Neuronal stem cell (in vitro differentiated cells): Measurements from ENCODE around the gene TMCO4.

Experiments
- DNase-seq: peaks from one replicate; pipeline ENCODE4 v3.0.0-alpha.2; 2013; ENCODE audit warnings: low spot score
- H2AFZ ChIP-seq: one replicate; pipeline ENCODE4 v1.6.1; 2013; ENCODE audit warnings: mild to moderate bottlenecking, low read length, inconsistent platforms
- H2AK5ac ChIP-seq: 2 replicates; pipeline ENCODE4 v1.6.1; 2013; ENCODE audit warnings: low read depth, mild to moderate bottlenecking, inconsistent platforms, low read length, moderate library complexity, mixed read lengths
- H2BK120ac ChIP-seq: 2 replicates; pipeline ENCODE4 v1.6.1; 2013; ENCODE audit warnings: low read depth, mild to moderate bottlenecking, inconsistent platforms, low read length, moderate library complexity, mixed read lengths
- H2BK12ac ChIP-seq: one replicate; pipeline ENCODE4 v1.6.1; 2013; ENCODE audit warnings: low read length, inconsistent platforms
- H2BK15ac ChIP-seq: 2 replicates; pipeline ENCODE4 v1.6.1; 2013; ENCODE audit warnings: mild to moderate bottlenecking, low read length, inconsistent platforms, mixed read lengths
- H2BK5ac ChIP-seq: one replicate; pipeline ENCODE4 v1.6.1; 2013; ENCODE audit warnings: inconsistent platforms, mild to moderate bottlenecking, low read length, moderate library complexity
- H3K14ac ChIP-seq: one replicate; pipeline ENCODE4 v1.6.1; 2013; ENCODE audit warnings: low read length, inconsistent platforms
- H3K18ac ChIP-seq: 2 replicates; pipeline ENCODE4 v1.6.1; 2013; ENCODE audit warnings: low read length, inconsistent platforms
- H3K23ac ChIP-seq: 2 replicates; pipeline ENCODE4 v1.6.1; 2013; ENCODE audit warnings: low read depth, mild to moderate bottlenecking, mixed read lengths, low read length, inconsistent platforms; ENCODE audit not compliant: poor library complexity
- H3K27ac ChIP-seq: replicated peaks from 3 replicates; pipeline ENCODE4 v1.5.1; 2013; ENCODE audit warnings: low read length, inconsistent platforms
- H3K27me3 ChIP-seq, 3 experiments: 2 replicates each; pipeline ENCODE4 v1.6.1; 2013; ENCODE audit warnings: low read length in 3 of 3, mild to moderate bottlenecking in 2 of 3, inconsistent platforms in 1 of 3, low read depth in 1 of 3, mixed read lengths in 1 of 3, moderate library complexity in 1 of 3; ENCODE audit not compliant: control insufficient read depth in 3 of 3, insufficient read depth in 3 of 3
- H3K36me3 ChIP-seq, 2 donors: replicated peaks in 1 of 2; 2 replicates each; pipeline ENCODE4 v1.6.1; 2013; ENCODE audit warnings: low read length in 2 of 2; ENCODE audit not compliant: control insufficient read depth in 2 of 2, insufficient read depth in 2 of 2
- H3K4ac ChIP-seq: 2 replicates; pipeline ENCODE4 v1.6.1; 2013; ENCODE audit warnings: inconsistent platforms, mild to moderate bottlenecking, low read length, moderate library complexity
- H3K4me1 ChIP-seq, 2 donors: 1 replicate in 1 of 2; 2 replicates in 1 of 2; pipeline ENCODE4 v1.6.1; 2013; ENCODE audit warnings: low read length in 2 of 2, low read depth in 1 of 2; ENCODE audit not compliant: control insufficient read depth in 2 of 2, insufficient read depth in 1 of 2
- H3K4me2 ChIP-seq: one replicate; pipeline ENCODE4 v1.6.1; 2013; ENCODE audit warnings: mild to moderate bottlenecking, low read length, inconsistent platforms; ENCODE audit not compliant: insufficient read depth, poor library complexity, severe bottlenecking
- H3K4me3 ChIP-seq, 2 donors: 2 replicates each; pipeline ENCODE4 v1.5.1; 2013; ENCODE audit warnings: low read length in 2 of 2, mild to moderate bottlenecking in 2 of 2, inconsistent platforms in 1 of 2, moderate library complexity in 1 of 2
- H3K79me1 ChIP-seq: one replicate; pipeline ENCODE4 v1.6.1; 2013; ENCODE audit warnings: low read depth, mild to moderate bottlenecking, inconsistent platforms, low read length, moderate library complexity
- H3K9ac ChIP-seq: one replicate; pipeline ENCODE4 v1.6.1; 2013; ENCODE audit warnings: mild to moderate bottlenecking, low read depth, low read length, inconsistent platforms; ENCODE audit not compliant: poor library complexity
- H3K9me3 ChIP-seq, 2 donors: replicated peaks in 1 of 2; 2 replicates each; pipeline versions ENCODE3 to v1.6.1; 2013; ENCODE audit warnings: low read length in 2 of 2, mild to moderate bottlenecking in 2 of 2, inconsistent platforms in 1 of 2, low read depth in 1 of 2, mixed read lengths in 1 of 2, moderate library complexity in 1 of 2; ENCODE audit not compliant: control insufficient read depth in 2 of 2, insufficient read depth in 1 of 2
- H4K8ac ChIP-seq: one replicate; pipeline ENCODE4 v1.6.1; 2013; ENCODE audit warnings: low read depth, mild to moderate bottlenecking, inconsistent platforms, low read length, moderate library complexity
- H4K91ac ChIP-seq: one replicate; pipeline ENCODE4 v1.6.1; 2013; ENCODE audit warnings: low read length, low read depth, mild to moderate bottlenecking, inconsistent platforms; ENCODE audit not compliant: poor library complexity
- WGBS, 2 donors: extraction: QIAGEN DNeasy Blood & Tissue Kit; methylation state at CpG; one replicate each; pipeline ENCODE4 v1.1.7; 2013; ENCODE audit warnings: missing lambda C conversion rate in 2 of 2, mixed read lengths in 1 of 2; ENCODE audit not compliant: insufficient read length in 2 of 2, insufficient replicate concordance in 1 of 2; ENCODE audit errors: extremely low coverage in 2 of 2; 5-methylcytosine and 5-hydroxymethylcytosine counted together

Gene TMCO4

GRCh38 chr1:19695772-19696171 lies 103.9 kb downstream of the TMCO4 start:
- no peak overlapping the region for H3K4me3 ChIP-seq
- H3K18ac ChIP-seq = no peak overlapping the region
- no peaks in the 10 kb centered on the region for H3K36me3 ChIP-seq
- no peak overlapping the region for H4K91ac ChIP-seq
- no peak overlapping the region for H4K8ac ChIP-seq
- no peak overlapping the region for H3K4me2 ChIP-seq
- H3K14ac ChIP-seq = peak overlapping the region; percentile 21
- H3K23ac ChIP-seq = no peak overlapping the region
- no CpG with 5 or more reads among the region's 7 CpGs for WGBS, 2 donors
- H2AK5ac ChIP-seq = no peak overlapping the region
- no peaks in the 10 kb centered on the region for H3K9me3 ChIP-seq
- no peak overlapping the region for H2BK12ac ChIP-seq
- no peak overlapping the region for H2BK5ac ChIP-seq
- no peak overlapping the region for H2BK120ac ChIP-seq
- DNase-seq = no peak
- H3K27ac ChIP-seq = no peak overlapping the region
- no peak overlapping the region for H3K4ac ChIP-seq
- peaks cover 0 to 1% of the 10 kb centered on the region in 2 donors for H3K4me1 ChIP-seq
- H3K27me3 ChIP-seq = peaks cover 0 to 33% (median 0%) of the 10 kb centered on the region in 3 experiments
- H3K9ac ChIP-seq = no peak overlapping the region
- no peaks in the 10 kb centered on the region for H3K79me1 ChIP-seq
- no peak overlapping the region for H2AFZ ChIP-seq
- no peak overlapping the region for H2BK15ac ChIP-seq

DNA sequence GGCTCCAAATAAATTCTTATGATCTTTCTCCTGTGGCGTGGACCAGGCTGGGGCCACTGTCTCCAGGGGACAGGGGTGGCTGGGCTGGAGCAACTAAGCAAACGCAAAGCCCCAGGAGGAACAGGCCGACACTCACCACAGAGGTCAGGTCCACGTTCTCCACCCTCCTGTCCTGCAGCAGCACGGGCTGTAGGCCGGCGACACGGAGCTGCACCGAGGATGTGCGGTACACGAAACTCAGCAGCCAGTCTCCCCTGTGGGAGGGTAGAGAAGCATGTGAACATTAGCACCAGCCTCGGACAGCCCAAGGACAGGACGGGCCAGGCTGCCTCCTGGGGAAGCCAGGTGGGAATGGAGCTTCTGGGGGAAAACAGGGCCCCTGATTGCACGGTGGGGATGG lies 105.4 kb downstream of the TMCO4 start:
- Histone ChIP-seq H3K79me1 (no peaks in the 10 kb centered on the region), H2AK5ac (peak overlapping the region; percentile 88), H3K9me3 (no peaks in the 10 kb centered on the region), H4K91ac (peak overlapping the region; percentile 89), H3K4ac (no peak overlapping the region), H3K4me2 (no peak overlapping the region), H2BK5ac (no peak overlapping the region), H2BK120ac (no peak overlapping the region), H3K9ac (no peak overlapping the region), H3K4me3 (no peak overlapping the region), H3K27ac (no peak overlapping the region), H3K36me3 (no peaks in the 10 kb centered on the region), H2BK12ac (peak overlapping the region; percentile 16), H3K27me3 (peaks cover 0 to 26% (median 0%) of the 10 kb centered on the region in 3 experiments), H3K23ac (no peak overlapping the region), H3K14ac (no peak overlapping the region), H3K18ac (peak overlapping the region; percentile 52), H2AFZ (no peak overlapping the region), H4K8ac (no peak overlapping the region), H3K4me1 (no peaks in the 10 kb centered on the region), H2BK15ac (peak overlapping the region; percentile 83)
- DNase-seq = no peak
- WGBS, 2 donors = no CpG with 5 or more reads among the region's 14 CpGs

- no CpG with 5 or more reads among the region's 7 CpGs for WGBS, 2 donors
- Histone ChIP-seq H2BK5ac (no peak overlapping the region), H3K14ac (no peak overlapping the region)
These were observed 109.4 kb downstream of the TMCO4 start for GRCh38 chr1:19690342-19690741.

DNA sequence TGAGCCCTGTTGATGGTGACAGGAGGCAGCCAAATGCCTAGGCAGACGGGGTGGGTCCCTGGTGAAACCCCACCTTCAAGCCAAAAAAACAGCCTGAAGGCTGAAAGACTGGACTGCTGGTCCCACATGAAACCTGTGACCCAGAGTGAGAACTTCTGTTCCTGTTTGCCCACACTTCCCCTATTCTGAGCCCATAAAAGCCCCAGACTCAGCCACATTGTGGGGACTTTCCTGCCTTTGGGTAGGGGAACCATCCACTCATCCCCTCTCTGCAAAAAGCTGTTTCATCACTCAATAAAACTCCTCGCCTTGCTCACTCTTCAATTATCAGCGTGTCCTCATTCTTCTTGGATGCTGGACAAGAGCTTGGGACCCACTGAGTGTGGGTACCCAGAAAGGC lies 109.9 kb downstream of the TMCO4 start:
- H3K14ac ChIP-seq = no peak overlapping the region
- H4K8ac ChIP-seq = no peak overlapping the region
- H2AFZ ChIP-seq = no peak overlapping the region
- no CpG with 5 or more reads among the region's 3 CpGs for WGBS, 2 donors
- no peak overlapping the region for H2BK12ac ChIP-seq
- H3K9ac ChIP-seq = no peak overlapping the region
- no peaks in the 10 kb centered on the region for H3K36me3 ChIP-seq
- peaks cover 0 to 4% of the 10 kb centered on the region in 2 donors for H3K9me3 ChIP-seq
- peaks cover 3% of the 10 kb centered on the region for H3K79me1 ChIP-seq
- DNase-seq = no peak
- H3K27ac ChIP-seq = no peak overlapping the region
- no peak overlapping the region for H2BK120ac ChIP-seq
- no peak overlapping the region for H3K4me3 ChIP-seq
- H4K91ac ChIP-seq = no peak overlapping the region
- peaks cover 0 to 2% of the 10 kb centered on the region in 2 donors for H3K4me1 ChIP-seq
- H3K18ac ChIP-seq = no peak overlapping the region
- H3K27me3 ChIP-seq = peaks cover 0 to 13% (median 0%) of the 10 kb centered on the region in 3 experiments
- no peak overlapping the region for H3K4me2 ChIP-seq
- H2AK5ac ChIP-seq = no peak overlapping the region
- H2BK5ac ChIP-seq = no peak overlapping the region
- no peak overlapping the region for H3K4ac ChIP-seq
- H3K23ac ChIP-seq = no peak overlapping the region
- H2BK15ac ChIP-seq = no peak overlapping the region

More at GRCh38 chr1:19690342-19690741, 109.4 kb downstream of the TMCO4 start:
- Histone ChIP-seq H3K4ac (no peak overlapping the region), H3K9me3 (peaks cover 0 to 4% of the 10 kb centered on the region in 2 donors), H3K23ac (no peak overlapping the region), H2BK12ac (no peak overlapping the region), H3K9ac (no peak overlapping the region), H2BK120ac (no peak overlapping the region), H4K91ac (no peak overlapping the region), H3K79me1 (peaks cover 3% of the 10 kb centered on the region), H3K4me1 (peaks cover 0 to 2% of the 10 kb centered on the region in 2 donors), H3K4me2 (no peak overlapping the region), H3K36me3 (no peaks in the 10 kb centered on the region), H2AFZ (no peak overlapping the region), H3K18ac (peak overlapping the region; percentile 0), H2BK15ac (no peak overlapping the region), H3K4me3 (no peak overlapping the region), H4K8ac (no peak overlapping the region), H3K27ac (no peak overlapping the region), H3K27me3 (peaks cover 0 to 18% (median 0%) of the 10 kb centered on the region in 3 experiments), H2AK5ac (peak overlapping the region; percentile 71)
- DNase-seq = no peak
